LNCAP (cell line): ENCODE measurements around the gene TCF7L1.

Source experiments
- CTCF ChIP-seq: fragments of 450-650 bp; IDR thresholded peaks from 2 replicates; pipeline ENCODE4 v1.5.1; 2017; ENCODE audit warnings: mild to moderate bottlenecking

Gene TCF7L1

DNA sequence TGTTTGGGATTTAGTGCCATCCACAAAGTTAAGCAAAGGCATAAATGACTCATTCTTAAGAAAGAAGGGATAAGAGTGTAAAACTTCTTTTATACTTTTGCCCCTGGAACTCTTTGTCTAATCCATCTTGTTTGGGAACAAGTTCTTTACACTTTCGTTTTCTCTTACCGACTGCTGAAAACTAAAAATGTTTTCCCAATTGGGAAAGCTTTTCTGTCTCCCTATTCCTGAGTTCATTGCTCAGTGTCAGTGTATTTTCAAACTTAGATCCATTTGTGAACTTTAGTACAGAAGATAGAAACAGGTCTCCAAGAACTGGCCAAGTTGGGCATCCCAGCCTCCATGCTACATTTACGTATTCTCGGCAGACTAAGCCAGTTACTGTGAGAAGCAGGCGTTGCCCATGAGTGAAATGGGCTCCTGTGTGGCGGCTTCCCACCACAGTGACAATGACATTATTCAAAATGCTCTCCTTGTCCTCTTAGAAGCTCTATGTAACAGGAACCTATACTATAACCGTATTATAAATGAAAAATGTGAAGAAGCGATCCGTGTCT lies 142.9 kb downstream of the TCF7L1 start:
- TF ChIP-seq CTCF: no peak

- no peak for TF ChIP-seq CTCF
These were observed 143.5 kb downstream of the TCF7L1 start for GRCh38 chr2:85276571-85277118.

- no peak for TF ChIP-seq CTCF
These were observed 144.4 kb downstream of the TCF7L1 start for GRCh38 chr2:85277416-85278158.

- no peak for TF ChIP-seq CTCF
These were observed 145.2 kb downstream of the TCF7L1 start for GRCh38 chr2:85278361-85278760.

GRCh38 chr2:85281553-85281952 lies 148.4 kb downstream of the TCF7L1 start:
- TF ChIP-seq CTCF: no peak

DNA sequence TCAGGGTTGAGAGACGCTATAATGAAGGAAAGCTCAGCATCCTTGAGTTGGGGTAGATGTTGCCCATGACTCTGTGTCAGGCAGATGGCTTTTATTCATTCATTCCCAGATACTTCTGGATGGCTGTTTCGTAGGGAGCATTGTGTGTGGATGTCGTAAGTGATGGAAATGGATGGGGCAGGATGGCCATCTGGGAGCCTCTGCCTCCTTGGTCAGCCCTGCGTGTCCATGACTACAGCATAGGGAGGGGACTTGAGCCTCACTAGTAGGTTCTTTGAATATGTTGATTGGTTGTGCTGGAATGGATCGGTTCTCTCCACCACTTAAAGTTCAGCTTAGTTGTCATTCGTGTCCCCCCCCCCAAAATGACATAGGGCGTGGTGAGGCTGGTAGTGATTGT lies 149.7 kb downstream of the TCF7L1 start:
- TF ChIP-seq CTCF: no peak

GRCh38 chr2:85283641-85284040 lies 150.4 kb downstream of the TCF7L1 start:
- TF ChIP-seq CTCF: no peak
